K562 (cell line): ENCODE results near the gene PRELID2. TPM values are rescaled to one million over a fixed set of nuclear protein-coding genes. Genes with fewer than 3 reads are reported as not detected.

Experiments used
- CHD7 ChIP-seq: fragments of 200-600 bp; sonication (generic); IDR thresholded peaks from one replicate; pipeline ENCODE4 v1.6.1; 2012; ENCODE audit warnings: mild to moderate bottlenecking, low read depth, low read length, inconsistent platforms
- CTCF ChIP-seq, 3 experiments: IDR thresholded peaks in 2 of 3; conservative IDR thresholded peaks in 1 of 3; 2 replicates each; pipeline ENCODE4 v1.5.1; 2011 to 2012; ENCODE audit warnings: low read length in 3 of 3, mild to moderate bottlenecking in 3 of 3, control low read depth in 2 of 3, improper control_type of control experiment in 1 of 3, inconsistent platforms in 1 of 3, low read depth in 1 of 3, mixed read lengths in 1 of 3, moderate library complexity in 1 of 3; ENCODE audit not compliant: insufficient read depth in 2 of 3
- REST ChIP-seq, 2 experiments: fragments of 450-650 bp; formaldehyde crosslinking in 1 of 2; IDR thresholded peaks; 2 replicates each; pipeline versions ENCODE4 v1.4.0 to v1.6.1; 2014 to 2020; ENCODE audit warnings: mild to moderate bottlenecking in 2 of 2, borderline replicate concordance in 1 of 2, low read depth in 1 of 2
- polyA plus RNA-seq, 8 experiments: library from polyadenylated mRNA; depleted of rRNA in 4 of 8; stranded (reverse) in 5 of 8; unstranded in 3 of 8; fragments of >200 nt; fragmentation: Nextera tagmentation in 2 of 8; fragmentation: Illumina TruSeq in 1 of 8; extraction: Ambion mirVana in 2 of 8; extraction: Trizol in 1 of 8; gene quantifications; 2 replicates each; pipeline versions ENCODE4 v1.2.1 to v1.2.3, GENCODE V29; 2011 to 2014; ENCODE audit warnings: inconsistent platforms in 1 of 8, missing spikeins in 1 of 8
- total RNA-seq, 7 experiments: library from RNA; depleted of rRNA in 6 of 7; stranded (reverse); fragments of >200 nt in 6 of 7; fragmentation: Illumina TruSeq in 2 of 7; extraction: Trizol in 2 of 7; gene quantifications; 2 replicates each; pipeline versions ENCODE4 v1.2.1 to v1.2.3, GENCODE V29; 2011 to 2021; ENCODE audit warnings: low replicate concordance in 1 of 7

PRELID2 gene
- total and polyA plus RNA-seq, 9 of the 15 experiments (the other 6 are each of a cell fraction or from before 2014, with no cell fraction given), result 6.4 to 68.2 (median 28.8) TPM

GRCh38 chr5:145811834-145812625 is 23.1 kb downstream of the PRELID2 start (continued):
- peak; percentile 6; the same call in 1 of the 2 replicates for TF ChIP-seq REST (IDR thresholded peaks at IDR 0.05; ENCODE audit: borderline replicate concordance)
- TF ChIP-seq REST (CRISPR knock-in tag; IDR thresholded peaks at IDR 0.05; ENCODE audit: low read depth), result no peak
- no peak for TF ChIP-seq CHD7
- TF ChIP-seq CTCF (IDR thresholded peaks at IDR 0.05 in 2 of 3, conservative IDR thresholded peaks at IDR 0.05 in 1 of 3; ENCODE audit: insufficient read depth in 2 of 3, low read depth in 1 of 3, low read length in 3 of 3), result peak in 1 of 3 experiments; percentile 36; a peak in 2 of 6 replicates
